Lower leg skin (tissue), 3 donors: ENCODE results near the gene FBXO41.

Source experiments
- POLR2A ChIP-seq, 2 donors: fragments of 450-650 bp; IDR thresholded peaks; one replicate each; pipeline ENCODE4 v1.6.1; 2016 to 2017; ENCODE audit warnings: antibody characterized with exemption in 2 of 2, mild to moderate bottlenecking in 1 of 2, moderate library complexity in 1 of 2
- TF ChIP-seq, protein P1 (sequence below), 3 donors: fragments of 450-650 bp; IDR thresholded peaks; one replicate each; pipeline ENCODE4 v1.5.1; 2016; ENCODE audit warnings: antibody characterized with exemption in 3 of 3, mild to moderate bottlenecking in 3 of 3, moderate library complexity in 2 of 3

DNA sequence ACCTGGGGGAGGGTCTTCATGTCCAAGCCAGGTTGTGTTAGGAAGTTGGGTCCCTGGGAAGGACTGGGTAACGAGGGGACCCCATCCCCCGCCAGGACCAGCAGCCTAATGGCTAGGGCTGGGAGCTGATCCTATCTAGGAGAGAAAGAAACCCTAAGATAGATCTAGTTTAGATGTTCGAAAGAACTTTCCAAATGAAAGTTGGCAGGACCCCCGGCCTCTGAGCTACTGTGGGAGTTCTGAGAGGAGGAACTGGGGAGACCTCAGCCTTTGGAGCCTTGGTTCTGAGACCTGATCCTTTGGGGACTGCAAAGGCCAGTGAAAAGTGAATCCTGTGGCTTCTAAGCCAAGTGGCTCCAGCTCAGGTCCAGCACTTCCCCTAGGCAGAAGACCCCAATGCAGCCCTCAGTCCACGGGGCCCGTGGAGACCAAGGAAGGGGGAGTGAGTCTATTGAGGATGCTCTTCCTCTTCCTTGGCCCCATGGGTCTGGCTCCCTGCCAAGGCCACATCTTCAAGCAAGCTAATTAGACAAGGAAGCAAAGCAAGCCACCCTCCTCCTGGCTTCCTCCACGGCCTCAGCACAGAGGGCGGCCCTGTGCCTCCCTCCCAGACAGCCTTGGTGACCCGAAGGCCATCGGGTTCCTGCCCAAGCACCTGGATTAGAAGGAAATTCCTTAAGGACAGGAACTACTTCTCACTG lies 26.7 kb downstream of the FBXO41 start:
- no peak for TF ChIP-seq POLR2A (IDR thresholded peaks at IDR 0.05)
- TF ChIP-seq, protein P1, sequence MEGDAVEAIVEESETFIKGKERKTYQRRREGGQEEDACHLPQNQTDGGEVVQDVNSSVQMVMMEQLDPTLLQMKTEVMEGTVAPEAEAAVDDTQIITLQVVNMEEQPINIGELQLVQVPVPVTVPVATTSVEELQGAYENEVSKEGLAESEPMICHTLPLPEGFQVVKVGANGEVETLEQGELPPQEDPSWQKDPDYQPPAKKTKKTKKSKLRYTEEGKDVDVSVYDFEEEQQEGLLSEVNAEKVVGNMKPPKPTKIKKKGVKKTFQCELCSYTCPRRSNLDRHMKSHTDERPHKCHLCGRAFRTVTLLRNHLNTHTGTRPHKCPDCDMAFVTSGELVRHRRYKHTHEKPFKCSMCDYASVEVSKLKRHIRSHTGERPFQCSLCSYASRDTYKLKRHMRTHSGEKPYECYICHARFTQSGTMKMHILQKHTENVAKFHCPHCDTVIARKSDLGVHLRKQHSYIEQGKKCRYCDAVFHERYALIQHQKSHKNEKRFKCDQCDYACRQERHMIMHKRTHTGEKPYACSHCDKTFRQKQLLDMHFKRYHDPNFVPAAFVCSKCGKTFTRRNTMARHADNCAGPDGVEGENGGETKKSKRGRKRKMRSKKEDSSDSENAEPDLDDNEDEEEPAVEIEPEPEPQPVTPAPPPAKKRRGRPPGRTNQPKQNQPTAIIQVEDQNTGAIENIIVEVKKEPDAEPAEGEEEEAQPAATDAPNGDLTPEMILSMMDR (IDR thresholded peaks at IDR 0.05): no peak
